ENCODE results near the gene UVRAG. TPM values are rescaled to one million over a fixed set of nuclear protein-coding genes. Genes with fewer than 3 reads are reported as not detected.
"Not testable (repeated sequence)": the region's sequence is repeated elsewhere in the genome, so short reads cannot be mapped to it uniquely, and the experiment has no call there.

Gene UVRAG
- total and polyA plus RNA-seq, 2 donors from 2014 or later: 7.2 to 27.9 TPM

DNA sequence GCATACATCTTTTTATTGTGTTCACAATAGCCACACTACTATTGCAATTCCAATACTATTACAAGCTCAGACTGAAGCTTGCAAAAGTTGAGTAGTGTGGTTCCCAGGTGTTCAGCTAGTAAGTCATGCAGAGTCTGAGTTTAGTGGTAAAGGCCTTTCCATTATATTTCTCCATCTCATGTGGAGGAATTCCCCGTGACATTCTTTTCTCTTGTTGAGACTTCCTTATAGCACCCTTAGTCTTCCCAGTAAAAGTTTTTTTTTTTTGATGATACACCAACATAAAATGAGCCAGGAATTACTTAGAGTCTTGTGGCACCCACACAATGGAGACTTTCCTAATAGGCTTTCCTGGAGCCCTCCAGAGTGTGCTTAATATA, 110.8 kb downstream of the UVRAG start:
- TF ChIP-seq, protein P1, sequence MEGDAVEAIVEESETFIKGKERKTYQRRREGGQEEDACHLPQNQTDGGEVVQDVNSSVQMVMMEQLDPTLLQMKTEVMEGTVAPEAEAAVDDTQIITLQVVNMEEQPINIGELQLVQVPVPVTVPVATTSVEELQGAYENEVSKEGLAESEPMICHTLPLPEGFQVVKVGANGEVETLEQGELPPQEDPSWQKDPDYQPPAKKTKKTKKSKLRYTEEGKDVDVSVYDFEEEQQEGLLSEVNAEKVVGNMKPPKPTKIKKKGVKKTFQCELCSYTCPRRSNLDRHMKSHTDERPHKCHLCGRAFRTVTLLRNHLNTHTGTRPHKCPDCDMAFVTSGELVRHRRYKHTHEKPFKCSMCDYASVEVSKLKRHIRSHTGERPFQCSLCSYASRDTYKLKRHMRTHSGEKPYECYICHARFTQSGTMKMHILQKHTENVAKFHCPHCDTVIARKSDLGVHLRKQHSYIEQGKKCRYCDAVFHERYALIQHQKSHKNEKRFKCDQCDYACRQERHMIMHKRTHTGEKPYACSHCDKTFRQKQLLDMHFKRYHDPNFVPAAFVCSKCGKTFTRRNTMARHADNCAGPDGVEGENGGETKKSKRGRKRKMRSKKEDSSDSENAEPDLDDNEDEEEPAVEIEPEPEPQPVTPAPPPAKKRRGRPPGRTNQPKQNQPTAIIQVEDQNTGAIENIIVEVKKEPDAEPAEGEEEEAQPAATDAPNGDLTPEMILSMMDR (IDR thresholded peaks at IDR 0.05; ENCODE audit: borderline replicate concordance, extremely low read depth, insufficient read depth): no peak
- Histone ChIP-seq H3K9me3 (ENCODE audit: control insufficient read depth in 2 of 3, insufficient read depth in 1 of 3, low read length in 3 of 3) (no peaks in the 10 kb centered on the region), H3K4me1 (ENCODE audit: control insufficient read depth in 2 of 3, insufficient read depth in 2 of 3, low read depth in 1 of 3, low read length in 3 of 3) (no peaks in the 10 kb centered on the region), H3K27ac (ENCODE audit: low read depth in 2 of 2, low read length in 2 of 2) (no peak overlapping the region), H3K27me3 (ENCODE audit: control insufficient read depth, insufficient read depth, low read length) (no peaks in the 10 kb centered on the region), H3K9ac (ENCODE audit: low read length in 3 of 3) (no peak overlapping the region), H3K4me3 (ENCODE audit: low read length in 3 of 3) (no peak overlapping the region), H3K36me3 (ENCODE audit: control insufficient read depth in 2 of 3, insufficient read depth in 3 of 3, low read length in 3 of 3) (no peaks in the 10 kb centered on the region)
- no peak for DNase-seq
- FAIRE-seq: no peak
- intact Hi-C loops (cut with DNase I): no loop called here

DNA sequence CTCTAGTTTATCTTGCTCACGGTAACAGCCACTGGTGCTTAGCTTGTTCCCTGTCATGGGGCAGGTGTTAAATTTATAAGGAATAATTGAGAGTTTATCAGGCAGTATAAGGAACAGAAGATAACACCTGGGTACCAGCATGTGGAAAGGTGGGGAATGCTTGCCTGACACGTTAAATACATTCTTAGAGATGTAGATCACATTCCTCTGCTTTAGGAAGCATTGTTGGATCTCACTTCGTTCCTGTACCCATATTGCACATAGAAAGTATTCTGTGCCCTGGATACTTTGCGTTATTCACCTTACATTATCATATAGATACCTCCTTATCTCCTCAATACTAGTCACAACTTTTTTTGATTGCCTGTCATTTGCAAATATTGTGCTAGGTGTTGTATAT, 114.7 kb downstream of the UVRAG start:
- H3K27ac ChIP-seq (ENCODE audit: low read depth in 2 of 2, low read length in 2 of 2): no peak overlapping the region
- H3K9ac ChIP-seq (ENCODE audit: low read length in 3 of 3): no peak overlapping the region
- no peaks in the 10 kb centered on the region for H3K9me3 ChIP-seq (ENCODE audit: control insufficient read depth in 2 of 3, insufficient read depth in 1 of 3, low read length in 3 of 3)
- no peak overlapping the region for H3K4me3 ChIP-seq (ENCODE audit: low read length in 3 of 3)
- TF ChIP-seq, protein P1 (IDR thresholded peaks at IDR 0.05; ENCODE audit: borderline replicate concordance, extremely low read depth, insufficient read depth): no peak
- no peak for DNase-seq
- H3K27me3 ChIP-seq (ENCODE audit: control insufficient read depth, insufficient read depth, low read length): no peaks in the 10 kb centered on the region
- H3K4me1 ChIP-seq (ENCODE audit: control insufficient read depth in 2 of 3, insufficient read depth in 2 of 3, low read depth in 1 of 3, low read length in 3 of 3): no peaks in the 10 kb centered on the region
- no peak for FAIRE-seq
- no peaks in the 10 kb centered on the region for H3K36me3 ChIP-seq (ENCODE audit: control insufficient read depth in 2 of 3, insufficient read depth in 3 of 3, low read length in 3 of 3)
- intact Hi-C loops (cut with DNase I): no loop called here

DNA sequence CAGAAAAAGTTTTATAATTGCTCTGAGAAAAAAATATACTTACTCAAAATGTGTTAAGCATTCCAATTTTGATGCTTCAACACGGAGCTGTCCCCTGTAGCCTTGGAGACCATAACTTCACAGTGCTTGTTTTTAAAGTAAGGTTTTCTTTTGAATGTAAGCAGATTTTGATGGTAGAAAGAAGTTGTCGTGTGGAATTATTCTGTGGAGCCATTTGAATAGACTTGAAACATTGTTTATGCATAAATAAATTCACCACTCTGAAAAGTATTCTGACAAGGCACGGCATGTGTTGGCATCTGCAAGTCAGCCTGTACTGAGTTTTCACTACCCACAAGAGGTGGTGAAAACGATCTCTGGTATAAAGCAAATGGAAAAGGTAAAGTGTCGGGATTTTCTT, 115.5 kb downstream of the UVRAG start:
- FAIRE-seq (no peak), DNase-seq (no peak)
- TF ChIP-seq, protein P1 (IDR thresholded peaks at IDR 0.05; ENCODE audit: borderline replicate concordance, extremely low read depth, insufficient read depth): no peak
- Histone ChIP-seq H3K4me1 (ENCODE audit: control insufficient read depth in 2 of 3, insufficient read depth in 2 of 3, low read depth in 1 of 3, low read length in 3 of 3) (no peaks in the 10 kb centered on the region), H3K9ac (ENCODE audit: low read length in 3 of 3) (no peak overlapping the region), H3K36me3 (ENCODE audit: control insufficient read depth in 2 of 3, insufficient read depth in 3 of 3, low read length in 3 of 3) (no peaks in the 10 kb centered on the region), H3K27ac (ENCODE audit: low read depth in 2 of 2, low read length in 2 of 2) (no peak overlapping the region), H3K4me3 (ENCODE audit: low read length in 3 of 3) (no peak overlapping the region), H3K27me3 (ENCODE audit: control insufficient read depth, insufficient read depth, low read length) (no peaks in the 10 kb centered on the region), H3K9me3 (ENCODE audit: control insufficient read depth in 2 of 3, insufficient read depth in 1 of 3, low read length in 3 of 3) (no peaks in the 10 kb centered on the region)
- intact Hi-C loops (cut with DNase I): no loop called here

DNA sequence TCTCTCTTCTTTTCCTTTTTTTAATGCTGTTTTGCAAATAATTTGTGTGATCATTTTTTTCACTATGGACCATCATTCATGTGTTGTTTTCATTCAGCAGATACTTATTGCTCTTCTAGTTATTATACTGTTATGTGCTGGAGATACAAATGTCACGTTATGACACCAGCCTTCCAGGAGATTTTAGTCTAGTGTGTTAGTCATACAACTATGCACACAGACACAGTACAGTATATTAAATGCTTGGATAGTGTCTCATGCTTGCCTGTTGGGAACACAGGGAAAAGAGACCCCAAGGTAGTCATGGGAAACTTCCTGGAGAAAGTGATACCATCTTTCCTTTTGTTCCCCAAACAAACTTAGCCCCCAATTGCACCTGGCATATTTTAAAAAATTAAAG, 116.1 kb downstream of the UVRAG start:
- no peaks in the 10 kb centered on the region for H3K27me3 ChIP-seq (ENCODE audit: control insufficient read depth, insufficient read depth, low read length)
- TF ChIP-seq, protein P1 (IDR thresholded peaks at IDR 0.05; ENCODE audit: borderline replicate concordance, extremely low read depth, insufficient read depth): no peak
- intact Hi-C loops (cut with DNase I): no loop called here
- no peaks in the 10 kb centered on the region for H3K9me3 ChIP-seq (ENCODE audit: control insufficient read depth in 2 of 3, insufficient read depth in 1 of 3, low read length in 3 of 3)
- H3K27ac ChIP-seq (ENCODE audit: low read depth in 2 of 2, low read length in 2 of 2): no peak overlapping the region
- no peak overlapping the region for H3K9ac ChIP-seq (ENCODE audit: low read length in 3 of 3)
- no peak for DNase-seq
- FAIRE-seq: no peak
- H3K4me3 ChIP-seq (ENCODE audit: low read length in 3 of 3): no peak overlapping the region
- H3K4me1 ChIP-seq (ENCODE audit: control insufficient read depth in 2 of 3, insufficient read depth in 2 of 3, low read depth in 1 of 3, low read length in 3 of 3): no peaks in the 10 kb centered on the region
- H3K36me3 ChIP-seq (ENCODE audit: control insufficient read depth in 2 of 3, insufficient read depth in 3 of 3, low read length in 3 of 3): no peaks in the 10 kb centered on the region

DNA sequence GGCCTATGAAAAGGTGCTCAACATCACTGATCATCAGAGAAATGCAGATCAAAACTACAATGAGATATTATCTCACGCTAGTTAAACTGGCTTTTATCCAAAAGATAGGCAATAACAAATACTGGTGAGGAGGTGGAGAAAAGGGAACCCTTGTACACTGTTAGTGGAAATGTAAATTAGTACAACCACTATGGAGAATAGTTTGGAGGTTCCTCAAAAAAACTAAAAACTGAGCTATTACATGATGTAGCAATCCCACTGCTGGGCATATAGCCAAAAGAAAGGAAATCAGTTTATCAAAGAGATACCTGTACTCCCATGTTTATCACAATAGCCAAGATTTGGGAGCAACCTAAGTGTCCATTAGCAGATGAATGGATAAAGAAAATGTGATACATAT, 118.7 kb downstream of the UVRAG start:
- FAIRE-seq; DNase-seq; H3K27me3 ChIP-seq (ENCODE audit: control insufficient read depth, insufficient read depth, low read length); H3K9me3 ChIP-seq (ENCODE audit: control insufficient read depth in 2 of 3, insufficient read depth in 1 of 3, low read length in 3 of 3); H3K9ac ChIP-seq (ENCODE audit: low read length in 3 of 3); H3K4me1 ChIP-seq (ENCODE audit: control insufficient read depth in 2 of 3, insufficient read depth in 2 of 3, low read depth in 1 of 3, low read length in 3 of 3); H3K36me3 ChIP-seq (ENCODE audit: control insufficient read depth in 2 of 3, insufficient read depth in 3 of 3, low read length in 3 of 3); intact Hi-C loops (cut with DNase I); H3K27ac ChIP-seq (ENCODE audit: low read depth in 2 of 2, low read length in 2 of 2); H3K4me3 ChIP-seq (ENCODE audit: low read length in 3 of 3): not testable (repeated sequence)

Measured in kidney (tissue), 14 donors.